GM21786 (cell line): ENCODE results near the gene PCDH1.

Experiments
- ATAC-seq: cut with Tn5 transposase; IDR thresholded peaks from one replicate; pipeline ENCODE4 v1.9.1; 2021; ENCODE audit not compliant: unreplicated experiment

The PCDH1 gene

GRCh38 chr5:141875022-141875740 lies 3.0 kb downstream of the PCDH1 start:
- ATAC-seq, result no peak

- no peak for ATAC-seq
Observed at GRCh38 chr5:141874262-141874964, 3.8 kb downstream of the PCDH1 start.

GRCh38 chr5:141873933-141874261 lies 4.3 kb downstream of the PCDH1 start:
- ATAC-seq, result no peak

- ATAC-seq, result no peak
Observed at GRCh38 chr5:141872496-141873356, 5.5 kb downstream of the PCDH1 start.

GRCh38 chr5:141871870-141872269 lies 6.3 kb downstream of the PCDH1 start:
- ATAC-seq, result no peak

GRCh38 chr5:141870871-141871270 lies 7.3 kb downstream of the PCDH1 start:
- no peak for ATAC-seq

GRCh38 chr5:141870228-141870627 lies 8.0 kb downstream of the PCDH1 start:
- ATAC-seq, result no peak

- no peak for ATAC-seq
Observed at GRCh38 chr5:141869514-141869913, 8.7 kb downstream of the PCDH1 start.

- no peak for ATAC-seq
Observed at GRCh38 chr5:141869040-141869439, 9.2 kb downstream of the PCDH1 start.

GRCh38 chr5:141868541-141868940 lies 9.7 kb downstream of the PCDH1 start:
- ATAC-seq, result no peak

GRCh38 chr5:141867651-141868050 lies 10.6 kb downstream of the PCDH1 start:
- ATAC-seq, result no peak

GRCh38 chr5:141867139-141867538 lies 11.1 kb downstream of the PCDH1 start:
- ATAC-seq, result no peak

- no peak for ATAC-seq
Observed at GRCh38 chr5:141866096-141866495, 12.1 kb downstream of the PCDH1 start.

GRCh38 chr5:141865406-141865805 lies 12.8 kb downstream of the PCDH1 start:
- ATAC-seq, result no peak

GRCh38 chr5:141864371-141865370 lies 13.5 kb downstream of the PCDH1 start:
- ATAC-seq, result no peak

GRCh38 chr5:141863569-141864178 lies 14.5 kb downstream of the PCDH1 start:
- ATAC-seq, result no peak

GRCh38 chr5:141862936-141863543 lies 15.2 kb downstream of the PCDH1 start:
- no peak for ATAC-seq

GRCh38 chr5:141861194-141861593 lies 17.0 kb downstream of the PCDH1 start:
- ATAC-seq, result no peak

GRCh38 chr5:141858079-141858765 lies 20.0 kb downstream of the PCDH1 start:
- ATAC-seq, result no peak
